GM23248 (cell line): ENCODE results near the gene ST3GAL3. TPM values are rescaled to one million over a fixed set of nuclear protein-coding genes. Genes with fewer than 3 reads are reported as not detected.

Experiments used
- DNase-seq: peaks from one replicate; pipeline ENCODE4 v3.0.0-alpha.2; 2015
- H2AFZ ChIP-seq: fragments of 200-600 bp; sonication (generic); 2 replicates; pipeline ENCODE4 v1.6.1; 2016; ENCODE audit warnings: antibody characterized with exemption
- H3F3A ChIP-seq: fragments of 200-600 bp; sonication (generic); 2 replicates; pipeline ENCODE4 v1.6.1; 2016; ENCODE audit warnings: mild to moderate bottlenecking, antibody characterized with exemption, mixed run types; ENCODE audit not compliant: insufficient read depth
- H3K27ac ChIP-seq: fragments of 200-600 bp; sonication (generic); 2 replicates; pipeline ENCODE4 v1.5.1; 2016; ENCODE audit warnings: mild to moderate bottlenecking
- H3K27me3 ChIP-seq: fragments of 200-600 bp; sonication (generic); replicated peaks from 2 replicates; pipeline ENCODE4 v1.6.1; 2016; ENCODE audit warnings: mild to moderate bottlenecking; ENCODE audit not compliant: insufficient read depth
- H3K36me3 ChIP-seq: fragments of 200-600 bp; sonication (generic); 2 replicates; pipeline ENCODE4 v1.6.1; 2016; ENCODE audit warnings: low read depth, mild to moderate bottlenecking
- H3K4me1 ChIP-seq: fragments of 200-600 bp; sonication (generic); 2 replicates; pipeline ENCODE4 v1.6.1; 2016; ENCODE audit warnings: mild to moderate bottlenecking; ENCODE audit not compliant: insufficient read depth
- H3K4me2 ChIP-seq: fragments of 200-600 bp; sonication (generic); one replicate; pipeline ENCODE4 v1.6.1; 2016; ENCODE audit warnings: mild to moderate bottlenecking; ENCODE audit not compliant: unreplicated experiment
- H3K4me3 ChIP-seq: fragments of 200-600 bp; sonication (generic); 2 replicates; pipeline ENCODE4 v1.5.1; 2016; ENCODE audit warnings: mild to moderate bottlenecking
- H3K79me2 ChIP-seq: fragments of 200-600 bp; sonication (generic); 2 replicates; pipeline ENCODE4 v1.6.1; 2016; ENCODE audit warnings: mild to moderate bottlenecking; ENCODE audit not compliant: insufficient read depth
- H3K9ac ChIP-seq: fragments of 200-600 bp; sonication (generic); 2 replicates; pipeline ENCODE4 v1.6.1; 2016; ENCODE audit warnings: mild to moderate bottlenecking
- H3K9me2 ChIP-seq: fragments of 200-600 bp; sonication (generic); 2 replicates; pipeline ENCODE4 v1.6.1; 2016; ENCODE audit warnings: mixed run types, mild to moderate bottlenecking, moderate library complexity; ENCODE audit not compliant: insufficient read depth
- H3K9me3 ChIP-seq: fragments of 200-600 bp; sonication (generic); one replicate; pipeline ENCODE4 v1.6.1; 2017; ENCODE audit warnings: low read depth
- H4K20me1 ChIP-seq: fragments of 200-600 bp; sonication (generic); 2 replicates; pipeline ENCODE4 v1.6.0; 2016; ENCODE audit not compliant: insufficient read depth
- EZH2 ChIP-seq: fragments of 200-600 bp; sonication (generic); IDR thresholded peaks from 2 replicates; pipeline ENCODE4 v1.6.1; 2018; ENCODE audit warnings: antibody characterized with exemption, mild to moderate bottlenecking; ENCODE audit not compliant: insufficient read depth, poor library complexity, severe bottlenecking
- EZH2phosphoT487 ChIP-seq: fragments of 200-600 bp; sonication (generic); IDR thresholded peaks from 2 replicates; pipeline ENCODE4 v1.6.1; 2018; ENCODE audit warnings: antibody characterized with exemption, moderate library complexity, mild to moderate bottlenecking, low read depth; ENCODE audit not compliant: insufficient read depth
- WGBS, 2 experiments: methylation state at CpG; one replicate each; pipeline ENCODE4 v1.1.6; 2015 to 2017; ENCODE audit warnings: low lambda C conversion rate in 2 of 2, low coverage in 1 of 2; ENCODE audit errors: missing lambda C conversion rate in 2 of 2; 5-methylcytosine and 5-hydroxymethylcytosine counted together
- in situ Hi-C: fragments of 300-500 bp; cut with MboI; formaldehyde crosslinking; loops from 2 replicates; pipeline ENCODE4 v1.15.0; 2020
- polyA plus RNA-seq: library from polyadenylated mRNA; unstranded; fragments of >200 nt; fragmentation: Nextera tagmentation; extraction: Ambion mirVana; gene quantifications from 2 replicates; pipeline ENCODE4 v1.2.1, GENCODE V29; 2016
- total RNA-seq: library from RNA; depleted of rRNA; stranded (reverse); fragments of >200 nt; shearing (Covaris generic); gene quantifications from 2 replicates; pipeline ENCODE4 v1.2.3, GENCODE V29; 2014

The ST3GAL3 gene
- total and polyA plus RNA-seq, 2 experiments from 2014 or later: 9.7 to 13.8 TPM

- H4K20me1 ChIP-seq: no peaks in the 10 kb centered on the region
- H3K4me3 ChIP-seq: no peak overlapping the region
- no peak overlapping the region for H3K27ac ChIP-seq
- H3K9me2 ChIP-seq: no peaks in the 10 kb centered on the region
- H2AFZ ChIP-seq: no peak overlapping the region
- no peak for TF ChIP-seq EZH2phosphoT487
- no peak for TF ChIP-seq EZH2
- H3K9ac ChIP-seq: no peak overlapping the region
- H3K79me2 ChIP-seq: peaks cover 4% of the 10 kb centered on the region; the same call in 1 of the 2 replicates
- peaks cover 23% of the 10 kb centered on the region for H3K36me3 ChIP-seq
- no peaks in the 10 kb centered on the region for H3K27me3 ChIP-seq
- H3K4me2 ChIP-seq: no peak overlapping the region
- in situ Hi-C loops: no loop called here
- peaks cover 15% of the 10 kb centered on the region for H3K4me1 ChIP-seq
- WGBS, 2 experiments: 95 to 96% methylated on average over 1 of the region's 1 CpG
- no peaks in the 10 kb centered on the region for H3K9me3 ChIP-seq
- H3F3A ChIP-seq: peaks cover 8% of the 10 kb centered on the region; the same call in 1 of the 2 replicates
- DNase-seq: no peak
Observed at GRCh38 chr1:43818691-43819090, 111.4 kb downstream of the ST3GAL3 start.

DNA sequence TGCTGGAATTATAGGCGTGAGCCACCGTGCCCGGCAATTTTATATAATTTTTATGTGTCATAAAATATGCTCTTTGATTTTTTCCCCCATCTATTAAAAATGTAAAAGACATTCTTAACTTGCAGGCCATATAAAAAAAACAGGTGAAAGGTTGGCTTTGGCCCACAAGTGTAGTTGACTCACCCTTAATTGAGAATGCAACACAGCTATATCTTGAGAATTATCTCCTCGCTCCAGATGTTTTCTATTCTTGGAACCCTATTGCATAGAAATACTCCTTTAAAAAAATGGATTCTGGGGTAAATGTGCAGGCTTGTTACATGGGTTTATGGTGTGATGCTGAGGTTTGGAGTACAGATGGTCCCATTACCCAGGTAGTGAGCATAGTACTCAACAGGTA lies 112.0 kb downstream of the ST3GAL3 start:
- 97 to 98% methylated on average over 4 of the region's 4 CpGs for WGBS, 2 experiments

DNA sequence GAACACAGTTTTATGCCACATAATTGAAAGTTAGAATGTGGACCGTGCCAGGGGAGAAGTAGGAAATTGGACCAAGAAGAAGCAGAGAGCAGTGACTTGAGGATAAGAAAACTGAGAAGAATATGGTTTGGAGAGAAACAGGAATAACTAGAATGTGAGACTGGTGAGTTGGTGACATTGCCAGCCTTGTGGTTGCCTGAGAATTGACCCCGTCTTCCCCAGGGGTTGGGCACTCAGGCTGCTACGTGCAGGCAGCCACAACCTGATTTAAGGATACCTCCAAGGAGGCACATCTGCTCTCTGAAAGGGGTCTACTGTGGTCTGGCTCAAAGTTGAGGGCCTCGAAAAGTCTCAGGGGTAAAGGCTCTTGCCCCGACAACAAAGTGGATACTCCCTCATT lies 114.1 kb downstream of the ST3GAL3 start:
- no peaks in the 10 kb centered on the region for H3K27me3 ChIP-seq
- in situ Hi-C loops: no loop called here
- no peak overlapping the region for H3K9ac ChIP-seq
- H2AFZ ChIP-seq: no peak overlapping the region
- peaks cover 8% of the 10 kb centered on the region; the same call in 1 of the 2 replicates for H3F3A ChIP-seq
- H3K4me2 ChIP-seq: peak overlapping the region; percentile 36
- peaks cover 6% of the 10 kb centered on the region; the same call in 1 of the 2 replicates for H3K79me2 ChIP-seq
- DNase-seq: no peak
- no peaks in the 10 kb centered on the region for H4K20me1 ChIP-seq
- peaks cover 15% of the 10 kb centered on the region for H3K4me1 ChIP-seq
- peaks cover 23% of the 10 kb centered on the region for H3K36me3 ChIP-seq
- TF ChIP-seq EZH2: no peak
- TF ChIP-seq EZH2phosphoT487: no peak
- H3K9me3 ChIP-seq: no peaks in the 10 kb centered on the region
- H3K4me3 ChIP-seq: no peak overlapping the region
- 77 to 80% methylated on average over 5 of the region's 5 CpGs for WGBS, 2 experiments
- 0 out of 2 replicates have a peak overlapping the region, but pooled peaks have one; percentile 68 for H3K27ac ChIP-seq
- H3K9me2 ChIP-seq: no peaks in the 10 kb centered on the region

More for the DNA sequence above, 112.0 kb downstream of the ST3GAL3 start:
- no peaks in the 10 kb centered on the region for H3K27me3 ChIP-seq
- H3K9ac ChIP-seq: no peak overlapping the region
- H3K4me2 ChIP-seq: no peak overlapping the region
- H3K36me3 ChIP-seq: peaks cover 23% of the 10 kb centered on the region
- H3K9me3 ChIP-seq: no peaks in the 10 kb centered on the region
- H3K27ac ChIP-seq: no peak overlapping the region
- no peak overlapping the region for H2AFZ ChIP-seq
- peaks cover 15% of the 10 kb centered on the region for H3K4me1 ChIP-seq
- no peak for TF ChIP-seq EZH2
- TF ChIP-seq EZH2phosphoT487: no peak
- no peak for DNase-seq
- in situ Hi-C loops: no loop called here
- H3F3A ChIP-seq: peaks cover 8% of the 10 kb centered on the region; the same call in 1 of the 2 replicates
- no peaks in the 10 kb centered on the region for H3K9me2 ChIP-seq
- no peaks in the 10 kb centered on the region for H4K20me1 ChIP-seq
- H3K79me2 ChIP-seq: peaks cover 6% of the 10 kb centered on the region; the same call in 1 of the 2 replicates
- H3K4me3 ChIP-seq: no peak overlapping the region

DNA sequence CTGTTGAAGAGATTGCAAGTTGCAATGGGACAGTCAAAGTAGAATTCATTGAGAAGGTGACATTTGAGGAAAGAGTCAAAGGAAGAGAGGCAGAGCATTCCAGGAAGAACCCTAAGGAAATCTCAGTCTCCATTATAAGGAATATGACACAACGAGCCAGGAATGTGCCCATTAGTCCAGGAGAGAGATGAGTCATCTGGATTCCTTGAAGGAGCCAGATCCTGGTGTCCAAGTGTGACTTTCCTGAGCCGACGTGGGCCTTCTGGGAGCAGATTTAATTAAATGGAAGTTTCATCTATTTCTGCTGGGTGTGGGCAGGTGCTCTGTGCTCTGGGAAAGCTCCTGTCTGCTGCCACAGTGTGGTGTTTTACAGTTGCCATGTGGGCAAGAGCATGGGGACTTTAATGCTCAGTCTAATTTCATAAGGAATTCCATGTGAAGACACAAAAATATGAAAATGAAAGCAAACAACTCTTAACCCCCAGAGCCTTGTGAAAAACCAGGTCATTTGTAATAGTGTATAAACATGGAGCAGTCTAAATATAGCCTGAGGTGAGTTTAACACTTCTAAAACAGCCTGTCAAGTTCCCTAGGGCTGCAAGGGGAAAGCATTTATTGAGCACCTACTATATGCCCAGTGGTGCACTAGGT lies 114.8 kb downstream of the ST3GAL3 start:
- H3K79me2 ChIP-seq: peaks cover 6% of the 10 kb centered on the region; the same call in 1 of the 2 replicates
- in situ Hi-C loops: no loop called here
- WGBS, 2 experiments: 0% methylated on average over 3 of the region's 3 CpGs

More for the DNA sequence above, 114.8 kb downstream of the ST3GAL3 start:
- no peak for TF ChIP-seq EZH2
- no peak for TF ChIP-seq EZH2phosphoT487
- no peaks in the 10 kb centered on the region for H3K9me3 ChIP-seq
- H3K27ac ChIP-seq: peak overlapping the region; percentile 68
- DNase-seq: peak; percentile 98
- H3K9me2 ChIP-seq: no peaks in the 10 kb centered on the region
- H4K20me1 ChIP-seq: no peaks in the 10 kb centered on the region
- peaks cover 23% of the 10 kb centered on the region for H3K36me3 ChIP-seq
- H3F3A ChIP-seq: peaks cover 8% of the 10 kb centered on the region; the same call in 1 of the 2 replicates
- H3K4me2 ChIP-seq: peak overlapping the region; percentile 58
- H3K4me1 ChIP-seq: peaks cover 15% of the 10 kb centered on the region
- H3K4me3 ChIP-seq: peak overlapping the region; percentile 35; the same call in 1 of the 2 replicates
- H2AFZ ChIP-seq: peak overlapping the region; percentile 55
- peak overlapping the region; percentile 49 for H3K9ac ChIP-seq
- H3K27me3 ChIP-seq: no peaks in the 10 kb centered on the region
